ENCODE measurements around the gene SKIC8. TPM values are rescaled to one million over a fixed set of nuclear protein-coding genes. Genes with fewer than 3 reads are reported as not detected.

SKIC8 gene
- total and polyA plus RNA-seq, 3 donors from 2014 or later, result 82.3 to 135 (median 93.1) TPM

GRCh38 chr15:78276064-78276943 is 23.1 kb downstream of the SKIC8 start:
- TF ChIP-seq POLR2A (IDR thresholded peaks at IDR 0.05) (no peak), CTCF (IDR thresholded peaks at IDR 0.05) (no peak)
- no peak overlapping the region for H3K4me3 ChIP-seq
- H3K27me3 ChIP-seq, result no peaks in the 10 kb centered on the region
- WGBS, 2 donors, result 78 to 87% methylated on average over 6 of the region's 6 CpGs
- H3K9me3 ChIP-seq, result no peaks in the 10 kb centered on the region
- intact Hi-C loops (cut with DNase I; ENCODE audit: low total_unique reads), result no loop called here
- no peaks in the 10 kb centered on the region for H3K4me1 ChIP-seq
- DNase-seq, result no peak
- no peak overlapping the region for H3K27ac ChIP-seq
- no peaks in the 10 kb centered on the region for H3K36me3 ChIP-seq (ENCODE audit: low read depth, missing control alignments)

- Histone ChIP-seq H3K27ac (no peak overlapping the region), H3K9me3 (no peaks in the 10 kb centered on the region), H3K4me1 (no peaks in the 10 kb centered on the region), H3K4me3 (no peak overlapping the region), H3K36me3 (ENCODE audit: low read depth, missing control alignments) (no peaks in the 10 kb centered on the region), H3K27me3 (no peaks in the 10 kb centered on the region)
- no peak for DNase-seq
- WGBS, 2 donors, result 80 to 90% methylated on average over 5 of the region's 5 CpGs
- TF ChIP-seq CTCF (IDR thresholded peaks at IDR 0.05), result no peak
- TF ChIP-seq POLR2A (IDR thresholded peaks at IDR 0.05), result no peak
- intact Hi-C loops (cut with DNase I; ENCODE audit: low total_unique reads), result no loop called here
Observed at GRCh38 chr15:78274994-78275393, 24.4 kb downstream of the SKIC8 start.

- TF ChIP-seq POLR2A (IDR thresholded peaks at IDR 0.05) (no peak), CTCF (IDR thresholded peaks at IDR 0.05) (no peak)
- DNase-seq, result no peak
- WGBS, 2 donors, result 93 to 95% methylated on average over 3 of the region's 3 CpGs
- no peaks in the 10 kb centered on the region for H3K4me1 ChIP-seq
- H3K27ac ChIP-seq, result no peak overlapping the region
- H3K4me3 ChIP-seq, result no peak overlapping the region
- intact Hi-C loops (cut with DNase I; ENCODE audit: low total_unique reads), result no loop called here
- no peaks in the 10 kb centered on the region for H3K9me3 ChIP-seq
- H3K36me3 ChIP-seq (ENCODE audit: low read depth, missing control alignments), result no peaks in the 10 kb centered on the region
- H3K27me3 ChIP-seq, result no peaks in the 10 kb centered on the region
Observed at GRCh38 chr15:78272776-78273175, 26.6 kb downstream of the SKIC8 start.

- Histone ChIP-seq H3K36me3 (ENCODE audit: low read depth, missing control alignments) (no peaks in the 10 kb centered on the region), H3K27me3 (no peaks in the 10 kb centered on the region), H3K4me1 (no peaks in the 10 kb centered on the region), H3K4me3 (no peak overlapping the region), H3K27ac (no peak overlapping the region), H3K9me3 (no peaks in the 10 kb centered on the region)
- 76 to 77% methylated on average over 2 of the region's 2 CpGs for WGBS, 2 donors
- no peak for DNase-seq
- intact Hi-C loops (cut with DNase I; ENCODE audit: low total_unique reads), result no loop called here
- TF ChIP-seq CTCF (IDR thresholded peaks at IDR 0.05), result no peak
- no peak for TF ChIP-seq POLR2A (IDR thresholded peaks at IDR 0.05)
Observed at GRCh38 chr15:78272316-78272715, 27.1 kb downstream of the SKIC8 start.

GRCh38 chr15:78266806-78267205 is 32.6 kb downstream of the SKIC8 start:
- WGBS, 2 donors, result 79% methylated on average over 2 of the region's 2 CpGs
- Histone ChIP-seq H3K4me3 (no peak overlapping the region), H3K27me3 (no peaks in the 10 kb centered on the region), H3K27ac (no peak overlapping the region), H3K4me1 (peaks cover 11% of the 10 kb centered on the region), H3K36me3 (ENCODE audit: low read depth, missing control alignments) (no peaks in the 10 kb centered on the region), H3K9me3 (no peaks in the 10 kb centered on the region)
- DNase-seq, result no peak
- TF ChIP-seq POLR2A (IDR thresholded peaks at IDR 0.05), result no peak
- TF ChIP-seq CTCF (IDR thresholded peaks at IDR 0.05), result no peak
- intact Hi-C loops (cut with DNase I; ENCODE audit: low total_unique reads), result no loop called here
